Spleen (tissue), 11 donors: ENCODE measurements around the gene SPATA19. TPM values are rescaled to one million over a fixed set of nuclear protein-coding genes. Genes with fewer than 3 reads are reported as not detected.
"Not testable (repeated sequence)": the region's sequence is repeated elsewhere in the genome, so short reads cannot be mapped to it uniquely, and the experiment has no call there.

ENCODE experiments used
- DNase-seq: peaks from one replicate; pipeline ENCODE4 v3.0.0-alpha.2; 2020
- H3K27ac ChIP-seq, 8 donors: fragments of 200-600 bp; sonication (generic) in 7 of 8; 1 replicate in 4 of 8; 2 replicates in 4 of 8; pipeline versions ENCODE4 v1.5.0 to v1.8.0; 2016 to 2021; ENCODE audit warnings: inconsistent platforms in 4 of 8, mild to moderate bottlenecking in 4 of 8, moderate library complexity in 1 of 8
- H3K27me3 ChIP-seq, 7 donors: fragments of 200-600 bp; sonication (generic) in 6 of 7; replicated peaks in 1 of 7; 1 replicate in 4 of 7; 2 replicates in 3 of 7; pipeline versions ENCODE4 v1.5.0 to v1.8.0; 2016 to 2021; ENCODE audit warnings: inconsistent platforms in 3 of 7, mild to moderate bottlenecking in 1 of 7
- H3K36me3 ChIP-seq, 6 donors: fragments of 200-600 bp; sonication (generic) in 5 of 6; 1 replicate in 4 of 6; 2 replicates in 2 of 6; pipeline versions ENCODE4 v1.5.0 to v1.8.0; 2016 to 2021; ENCODE audit warnings: inconsistent platforms in 2 of 6
- H3K4me1 ChIP-seq, 6 donors: fragments of 200-600 bp; sonication (generic) in 5 of 6; 1 replicate in 3 of 6; 2 replicates in 3 of 6; pipeline versions ENCODE4 v1.5.0 to v1.8.0; 2016 to 2021; ENCODE audit warnings: inconsistent platforms in 3 of 6
- H3K4me3 ChIP-seq, 8 donors: fragments of 200-600 bp; sonication (generic) in 7 of 8; 1 replicate in 4 of 8; 2 replicates in 4 of 8; pipeline versions ENCODE4 v1.5.0 to v1.8.0; 2016 to 2021; ENCODE audit warnings: inconsistent platforms in 4 of 8, mild to moderate bottlenecking in 4 of 8, moderate library complexity in 2 of 8
- H3K9me3 ChIP-seq, 8 donors: fragments of 200-600 bp; sonication (generic) in 7 of 8; 1 replicate in 4 of 8; 2 replicates in 4 of 8; pipeline versions ENCODE4 v1.5.0 to v1.8.0; 2016 to 2021; ENCODE audit warnings: inconsistent platforms in 4 of 8
- CTCF ChIP-seq, 11 experiments: fragments of 200-600 bp in 7 of 11; fragments of 450-650 bp in 4 of 11; sonication (generic) in 4 of 11; IDR thresholded peaks in 8 of 11; conservative IDR thresholded peaks in 3 of 11; 1 replicate in 7 of 11; 2 replicates in 4 of 11; pipeline versions ENCODE4 v1.4.0 to v1.8.0; 2016 to 2021; ENCODE audit warnings: antibody characterized with exemption in 11 of 11, inconsistent platforms in 4 of 11, mild to moderate bottlenecking in 1 of 11
- POLR2A ChIP-seq, 3 donors: fragments of 450-650 bp; IDR thresholded peaks; one replicate each; pipeline ENCODE4 v1.5.1; 2017; ENCODE audit warnings: antibody characterized with exemption in 3 of 3, mild to moderate bottlenecking in 1 of 3
- POLR2AphosphoS5 ChIP-seq, 3 donors: sonication (generic); formaldehyde crosslinking; IDR thresholded peaks; one replicate each; pipeline ENCODE4 v1.5.1; 2017; ENCODE audit warnings: antibody characterized with exemption in 3 of 3
- WGBS, 5 donors: extraction: QIAGEN DNeasy Blood & Tissue Kit in 3 of 5; methylation state at CpG; one replicate each; pipeline versions ENCODE4 v1.1.5 to v1.1.7; 2013 to 2018; 5-methylcytosine and 5-hydroxymethylcytosine counted together
- intact Hi-C: fragments of 100-400 bp; cut with DNase I; formaldehyde crosslinking; loops from one replicate; pipeline ENCODE4 v1.15.0; 2023; ENCODE audit warnings: low total_unique reads
- polyA plus RNA-seq, 3 donors: library from polyadenylated mRNA; stranded (reverse); fragments of 200-250 nt; gene quantifications; one replicate each; pipeline ENCODE4 v1.2.1, GENCODE V29; 2013
- total RNA-seq, 7 donors: library from RNA; depleted of rRNA in 3 of 7; stranded (reverse); fragments of >200 nt in 3 of 7; fragmentation: NEBNext Ultra II Directional in 4 of 7; extraction: Animal tissue kit (Norgen Biotek cat#: 25700) in 4 of 7; gene quantifications; one replicate each; pipeline versions ENCODE4 v1.1.0 to v1.2.1, GENCODE V29; 2016 to 2021
- donor health status: healthy with polysubstance abuse.
- donor health status: DM: no; HTN: no; CAD: no; lungs with moderate emphysema.
- donor health status: DM: no; HTN: no; CAD: no.
- donor health status: Bipolar disorder and iron deficiency.
- donor health status: healthy.
- donor health status: DM: no; HTN: no; CAD: no.
- donor health status: DM: yes; HTN: yes; CAD: no.

Gene SPATA19
- total and polyA plus RNA-seq, 10 donors: 0.15 TPM; not detected in 9

- Histone ChIP-seq H3K36me3 (no peaks in the 10 kb centered on the region), H3K9me3 (peaks cover 0 to 7% (median 0%) of the 10 kb centered on the region in 8 donors), H3K4me3 (no peak overlapping the region), H3K27me3 (peaks cover 0 to 24% (median 0%) of the 10 kb centered on the region in 7 donors), H3K4me1 (no peaks in the 10 kb centered on the region), H3K27ac (no peak overlapping the region)
- DNase-seq: no peak
- TF ChIP-seq POLR2AphosphoS5 (IDR thresholded peaks at IDR 0.05) (no peak), POLR2A (IDR thresholded peaks at IDR 0.05) (no peak)
- intact Hi-C loops: no loop called here
- WGBS, 5 donors: 91 to 96% (median 94%) methylated on average over 11 to 26 of the region's 26 CpGs
Observed at GRCh38 chr11:133864756-133865155, 19.4 kb upstream of the SPATA19 start.

- intact Hi-C loops: no loop called here
- H3K4me1 ChIP-seq: no peaks in the 10 kb centered on the region
- no peak for TF ChIP-seq POLR2AphosphoS5 (IDR thresholded peaks at IDR 0.05)
- no peak for TF ChIP-seq CTCF (IDR thresholded peaks at IDR 0.05 in 8 of 11, conservative IDR thresholded peaks at IDR 0.05 in 3 of 11)
- TF ChIP-seq POLR2A (IDR thresholded peaks at IDR 0.05): no peak
- peaks cover 0 to 6% (median 0%) of the 10 kb centered on the region in 8 donors for H3K9me3 ChIP-seq
- no peaks in the 10 kb centered on the region for H3K36me3 ChIP-seq
- peaks cover 0 to 32% (median 0%) of the 10 kb centered on the region in 7 donors for H3K27me3 ChIP-seq
- 73 to 89% (median 81%) methylated on average over 6 of the region's 6 CpGs for WGBS, 5 donors
- no peak overlapping the region for H3K4me3 ChIP-seq
- DNase-seq: no peak
- H3K27ac ChIP-seq: no peak overlapping the region
Observed at GRCh38 chr11:133860151-133860550, 14.8 kb upstream of the SPATA19 start.

DNA sequence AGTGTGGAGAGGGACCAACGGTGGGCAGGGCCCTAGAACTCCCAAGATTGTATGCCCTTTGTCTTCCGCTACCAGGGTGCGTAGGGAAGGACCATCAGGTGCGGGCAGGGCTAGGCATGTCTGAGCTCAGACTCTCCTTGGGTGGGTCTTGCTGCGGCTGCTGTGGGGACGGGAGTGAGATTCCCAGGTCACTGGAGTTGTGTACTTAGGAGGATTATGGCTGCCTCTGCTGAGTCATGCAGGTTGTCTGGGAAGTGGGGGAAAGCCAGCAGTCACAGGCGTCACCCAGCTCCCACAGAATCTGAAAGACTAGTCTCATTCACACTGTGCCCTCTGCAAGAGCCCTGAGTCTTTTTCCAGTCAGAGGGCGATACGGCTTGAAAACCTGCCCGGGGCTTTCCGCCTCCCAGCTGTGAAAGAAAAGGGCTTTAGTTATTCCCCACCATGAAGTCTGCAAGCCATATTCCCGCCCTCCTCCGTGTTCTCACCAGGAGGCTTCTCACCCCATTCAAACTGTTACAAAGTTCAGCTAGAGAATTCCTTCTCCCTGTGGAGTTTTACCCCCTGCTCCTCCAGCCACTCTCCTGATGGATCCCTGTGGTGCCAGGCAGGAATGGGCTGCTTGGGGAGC lies 9.1 kb upstream of the SPATA19 start:
- DNase-seq, H3K4me3 ChIP-seq, H3K27ac ChIP-seq, H3K36me3 ChIP-seq, intact Hi-C loops, H3K4me1 ChIP-seq: not testable (repeated sequence)
- Histone ChIP-seq H3K9me3 (peaks cover 0 to 13% (median 0%) of the 10 kb centered on the region in 8 donors), H3K27me3 (peaks cover 0 to 19% (median 0%) of the 10 kb centered on the region in 7 donors)
- WGBS, 5 donors: 38 to 63% (median 54%) methylated on average over 9 to 13 of the region's 13 CpGs

- 73 to 90% (median 75%) methylated on average over 6 of the region's 6 CpGs for WGBS, 5 donors
- DNase-seq: no peak
- TF ChIP-seq CTCF (IDR thresholded peaks at IDR 0.05 in 8 of 11, conservative IDR thresholded peaks at IDR 0.05 in 3 of 11): no peak
- TF ChIP-seq POLR2AphosphoS5 (IDR thresholded peaks at IDR 0.05): no peak
- TF ChIP-seq POLR2A (IDR thresholded peaks at IDR 0.05): no peak
- intact Hi-C loops: no loop called here
- Histone ChIP-seq H3K4me1 (no peaks in the 10 kb centered on the region), H3K27me3 (peaks cover 0 to 18% (median 0%) of the 10 kb centered on the region in 7 donors), H3K9me3 (peaks cover 0 to 5% (median 0%) of the 10 kb centered on the region in 8 donors), H3K27ac (no peak overlapping the region), H3K36me3 (no peaks in the 10 kb centered on the region), H3K4me3 (no peak overlapping the region)
Observed at GRCh38 chr11:133844217-133844616, 1.1 kb downstream of the SPATA19 start.

GRCh38 chr11:133843454-133843987 lies 1.8 kb downstream of the SPATA19 start:
- 77 to 84% (median 80%) methylated on average over 13 of the region's 13 CpGs for WGBS, 5 donors
- TF ChIP-seq CTCF (IDR thresholded peaks at IDR 0.05 in 8 of 11, conservative IDR thresholded peaks at IDR 0.05 in 3 of 11) (no peak), POLR2AphosphoS5 (IDR thresholded peaks at IDR 0.05) (no peak)
- H3K36me3 ChIP-seq: no peaks in the 10 kb centered on the region
- no peak overlapping the region for H3K4me3 ChIP-seq
- peaks cover 0 to 18% (median 0%) of the 10 kb centered on the region in 7 donors for H3K27me3 ChIP-seq
- H3K9me3 ChIP-seq: peaks cover 0 to 5% (median 0%) of the 10 kb centered on the region in 8 donors
- no peak for DNase-seq
- H3K27ac ChIP-seq: no peak overlapping the region
- intact Hi-C loops: no loop called here
- no peaks in the 10 kb centered on the region for H3K4me1 ChIP-seq
